SU-DHL-6 (cell line): ENCODE measurements around the gene GRIK2.

ENCODE experiments used
- H2AFZ ChIP-seq: fragments of 200-600 bp; sonication (generic); 2 replicates; pipeline ENCODE4 v1.6.1; 2014; ENCODE audit warnings: low read depth, mild to moderate bottlenecking, moderate library complexity, mixed read lengths, antibody characterized with exemption, low read length; ENCODE audit not compliant: severe bottlenecking
- H3F3A ChIP-seq: fragments of 200-600 bp; shearing (Covaris generic); 2 replicates; pipeline ENCODE4 v1.6.0; 2016; ENCODE audit warnings: antibody characterized with exemption, mild to moderate bottlenecking; ENCODE audit not compliant: insufficient read depth
- H3K27ac ChIP-seq: fragments of 200-600 bp; sonication (generic); 2 replicates; pipeline ENCODE4 v1.5.1; 2016; ENCODE audit warnings: low read depth, mild to moderate bottlenecking, low read length, moderate library complexity, mixed read lengths
- H3K27me3 ChIP-seq: fragments of 200-600 bp; sonication (generic), shearing (Covaris generic); 2 replicates; pipeline ENCODE4 v1.6.0; 2014; ENCODE audit warnings: mild to moderate bottlenecking, low read length
- H3K36me3 ChIP-seq: fragments of 200-600 bp; sonication (generic); 2 replicates; pipeline ENCODE4 v1.6.1; 2014; ENCODE audit warnings: mild to moderate bottlenecking, low read length, mixed read lengths
- H3K4me2 ChIP-seq: fragments of 300-600, 200-600 bp; shearing (Covaris generic), sonication (generic); 2 replicates; pipeline ENCODE4 v1.6.0; 2014; ENCODE audit warnings: low read length, low read depth, mild to moderate bottlenecking; ENCODE audit not compliant: poor library complexity, severe bottlenecking
- H3K4me3 ChIP-seq: fragments of 200-600 bp; sonication (generic); 2 replicates; pipeline ENCODE4 v1.5.1; 2014; ENCODE audit warnings: antibody characterized with exemption, low read length, mild to moderate bottlenecking, mixed read lengths; ENCODE audit not compliant: insufficient read depth, poor library complexity, severe bottlenecking
- H3K79me2 ChIP-seq: fragments of 200-600 bp; sonication (generic); 2 replicates; pipeline ENCODE4 v1.6.1; 2014; ENCODE audit warnings: mild to moderate bottlenecking, low read length, moderate library complexity; ENCODE audit not compliant: insufficient read depth
- H3K9ac ChIP-seq: fragments of 200-600 bp; sonication (generic); 2 replicates; pipeline ENCODE4 v1.7.0; 2014; ENCODE audit warnings: mild to moderate bottlenecking, low read length
- H3K9me2 ChIP-seq: fragments of 200-600 bp; sonication (generic); replicated peaks from 2 replicates; pipeline ENCODE4 v1.6.1; 2014; ENCODE audit warnings: low read length; ENCODE audit not compliant: insufficient read depth
- H3K9me3 ChIP-seq: fragments of 200-600 bp; sonication (generic); 2 replicates; pipeline ENCODE4 v1.6.1; 2014; ENCODE audit warnings: low read length, mixed read lengths; ENCODE audit not compliant: insufficient read depth
- H4K20me1 ChIP-seq: fragments of 200-600 bp; sonication (generic); 2 replicates; pipeline ENCODE4 v1.6.1; 2014; ENCODE audit warnings: low read depth, mild to moderate bottlenecking, antibody characterized with exemption, low read length, moderate library complexity, mixed read lengths
- CTCF ChIP-seq: fragments of 200-600 bp; sonication (generic); IDR thresholded peaks from one replicate; pipeline ENCODE4 v1.5.1; 2017; ENCODE audit warnings: antibody characterized with exemption, mild to moderate bottlenecking, low read length, moderate library complexity; ENCODE audit not compliant: insufficient read depth, poor library complexity, severe bottlenecking
- EZH2phosphoT487 ChIP-seq: fragments of 200-600 bp; sonication (generic), shearing (Covaris generic); conservative IDR thresholded peaks from 2 replicates; pipeline ENCODE4 v1.6.1; 2018; ENCODE audit warnings: mild to moderate bottlenecking, antibody characterized with exemption, low read length, moderate library complexity, mixed read lengths

GRIK2 gene

GRCh38 chr6:101597693-101598092 lies 204.2 kb downstream of the GRIK2 start:
- Histone ChIP-seq H4K20me1 (no peaks in the 10 kb centered on the region), H3K27me3 (no peaks in the 10 kb centered on the region), H3K9me2 (no peaks in the 10 kb centered on the region), H3K27ac (no peak overlapping the region), H3K79me2 (no peaks in the 10 kb centered on the region), H3F3A (no peaks in the 10 kb centered on the region), H3K4me2 (no peak overlapping the region), H3K9me3 (no peaks in the 10 kb centered on the region), H3K36me3 (no peaks in the 10 kb centered on the region), H3K9ac (no peak overlapping the region), H2AFZ (no peak overlapping the region), H3K4me3 (no peak overlapping the region)
- TF ChIP-seq EZH2phosphoT487 (no peak), CTCF (no peak)

DNA sequence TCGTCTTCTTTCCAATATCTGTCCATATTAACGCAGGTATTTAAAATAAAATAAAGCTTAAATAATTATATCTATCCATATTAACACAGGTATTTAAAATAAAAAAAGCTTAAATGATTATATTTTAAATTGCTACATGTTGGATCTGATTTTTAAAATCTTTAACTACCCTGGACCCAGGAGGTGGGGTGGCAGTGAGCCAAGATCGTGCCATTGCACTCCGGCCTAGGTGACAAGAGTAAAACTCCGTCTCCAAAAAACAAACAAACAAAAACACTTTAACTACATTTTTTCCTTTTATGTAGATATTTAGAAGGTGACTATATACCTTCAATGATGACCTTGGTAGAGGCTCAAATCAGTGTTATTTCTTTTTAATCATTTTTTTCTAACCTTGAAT lies 211.9 kb downstream of the GRIK2 start:
- Histone ChIP-seq H3K9me2 (no peaks in the 10 kb centered on the region), H3K4me2 (no peak overlapping the region), H3K4me3 (no peak overlapping the region), H3K9ac (no peak overlapping the region), H3K9me3 (no peaks in the 10 kb centered on the region), H2AFZ (no peak overlapping the region), H3F3A (no peaks in the 10 kb centered on the region), H3K36me3 (no peaks in the 10 kb centered on the region), H3K27me3 (no peaks in the 10 kb centered on the region), H4K20me1 (no peaks in the 10 kb centered on the region), H3K27ac (no peak overlapping the region), H3K79me2 (no peaks in the 10 kb centered on the region)
- TF ChIP-seq EZH2phosphoT487 (no peak), CTCF (no peak)

- H3K36me3 ChIP-seq, result no peaks in the 10 kb centered on the region
- H3F3A ChIP-seq, result no peaks in the 10 kb centered on the region
- no peaks in the 10 kb centered on the region for H3K79me2 ChIP-seq
- H3K27ac ChIP-seq, result no peak overlapping the region
- no peak overlapping the region for H3K4me3 ChIP-seq
- H3K9me2 ChIP-seq, result no peaks in the 10 kb centered on the region
- H3K27me3 ChIP-seq, result no peaks in the 10 kb centered on the region
- H2AFZ ChIP-seq, result no peak overlapping the region
- H3K9ac ChIP-seq, result no peak overlapping the region
- no peaks in the 10 kb centered on the region for H4K20me1 ChIP-seq
- no peak for TF ChIP-seq EZH2phosphoT487
- H3K9me3 ChIP-seq, result no peaks in the 10 kb centered on the region
- no peak overlapping the region for H3K4me2 ChIP-seq
Measured at GRCh38 chr6:101605874-101606273, 212.4 kb downstream of the GRIK2 start.

DNA sequence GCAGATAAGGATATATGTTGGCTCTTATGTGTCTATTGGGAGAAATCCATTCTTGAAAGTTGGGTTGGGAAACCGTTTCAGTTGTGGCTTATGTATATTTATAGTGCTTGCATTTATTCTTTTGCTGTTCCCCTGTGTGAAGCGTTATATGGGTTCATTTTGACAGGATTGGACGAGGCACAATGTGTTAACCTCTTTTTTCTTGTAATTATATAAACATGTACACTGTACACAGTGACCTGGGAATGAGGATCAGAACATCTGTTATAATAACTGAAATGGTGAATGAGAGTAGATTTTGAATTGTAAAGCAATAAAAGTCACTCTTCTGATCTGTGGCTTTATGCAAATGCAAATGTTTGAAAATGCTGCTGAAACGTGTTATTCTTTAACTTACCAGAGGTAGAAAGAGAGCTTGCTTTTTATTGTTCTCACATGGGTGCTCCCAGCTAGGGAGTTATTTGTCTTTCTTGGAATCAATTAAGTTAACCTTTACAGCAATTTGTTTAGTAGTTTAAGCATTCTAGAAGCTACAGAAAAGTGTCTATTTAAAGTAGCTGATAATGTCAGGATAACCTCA lies 213.7 kb downstream of the GRIK2 start:
- no peaks in the 10 kb centered on the region for H3K79me2 ChIP-seq

More for the DNA sequence above, 213.7 kb downstream of the GRIK2 start:
- no peaks in the 10 kb centered on the region for H4K20me1 ChIP-seq
- no peak overlapping the region for H3K27ac ChIP-seq
- TF ChIP-seq EZH2phosphoT487, result no peak
- TF ChIP-seq CTCF, result no peak
- H3K9me3 ChIP-seq, result no peaks in the 10 kb centered on the region
- H3K4me2 ChIP-seq, result no peak overlapping the region
- H3K9ac ChIP-seq, result no peak overlapping the region
- H2AFZ ChIP-seq, result no peak overlapping the region
- no peak overlapping the region for H3K4me3 ChIP-seq
- no peaks in the 10 kb centered on the region for H3K36me3 ChIP-seq
- H3K27me3 ChIP-seq, result no peaks in the 10 kb centered on the region
- no peaks in the 10 kb centered on the region for H3K9me2 ChIP-seq
- no peaks in the 10 kb centered on the region for H3F3A ChIP-seq
